ENCODE measurements around the gene GSTM2. TPM values are rescaled to one million over a fixed set of nuclear protein-coding genes. Genes with fewer than 3 reads are reported as not detected.
"Not testable (repeated sequence)": the region's sequence is repeated elsewhere in the genome, so short reads cannot be mapped to it uniquely, and the experiment has no call there.

GSTM2 gene
- total RNA-seq, 1 donor from 2014 or later = 22.6 TPM

DNA sequence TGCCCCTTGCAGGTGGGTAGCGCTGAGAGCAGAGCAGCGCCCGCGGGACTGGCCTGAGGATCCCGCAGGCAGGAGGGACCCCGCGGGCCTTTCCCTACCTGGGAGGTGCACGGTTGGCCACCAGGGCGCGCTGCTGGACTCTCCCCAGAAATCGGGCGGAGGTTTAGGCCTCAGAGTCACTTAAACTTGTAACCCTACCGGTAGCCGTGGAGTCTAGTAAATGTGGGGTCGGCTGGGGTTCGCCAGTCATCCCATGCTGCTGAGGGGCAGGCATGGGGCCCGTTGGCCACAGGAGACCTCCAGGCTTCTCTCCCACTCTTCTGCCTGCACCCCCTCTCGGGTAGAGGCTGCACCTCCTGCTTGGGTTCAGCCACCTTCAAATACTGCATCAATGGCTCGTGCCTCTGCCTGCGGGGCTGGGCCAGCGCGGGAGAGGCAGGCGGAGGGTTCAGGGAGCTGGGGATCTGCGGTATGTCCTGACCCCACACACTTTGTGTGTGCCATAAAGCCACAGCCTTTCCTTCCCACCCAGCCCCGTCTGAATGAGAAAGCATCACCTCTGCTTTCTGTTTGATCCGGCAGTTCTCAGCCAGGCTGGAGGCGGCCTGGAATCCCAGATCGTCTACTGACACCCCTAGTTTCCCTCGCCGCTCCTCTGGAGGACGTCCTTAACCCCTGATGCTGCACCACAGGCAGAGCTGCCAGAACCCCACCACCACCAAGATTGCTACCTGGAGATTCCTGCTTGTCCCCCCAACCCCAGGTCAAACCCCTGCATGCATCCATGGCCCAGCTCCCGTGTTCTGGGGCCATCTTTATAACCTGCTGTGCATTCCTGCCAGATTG lies 24.2 kb upstream of the GSTM2 start:
- peak; percentile 73 for DNase-seq (ENCODE audit: low read depth)

- DNase-seq (ENCODE audit: low read depth) = no peak
Measured at GRCh38 chr1:109644670-109645069, 23.2 kb upstream of the GSTM2 start.

GRCh38 chr1:109649491-109649914 lies 18.4 kb upstream of the GSTM2 start:
- peak; percentile 63 for DNase-seq (ENCODE audit: low read depth)

- no peak for DNase-seq (ENCODE audit: low read depth)
Measured at GRCh38 chr1:109650609-109651008, 17.2 kb upstream of the GSTM2 start.

GRCh38 chr1:109652402-109652801 lies 15.5 kb upstream of the GSTM2 start:
- no peak for DNase-seq (ENCODE audit: low read depth)

DNA sequence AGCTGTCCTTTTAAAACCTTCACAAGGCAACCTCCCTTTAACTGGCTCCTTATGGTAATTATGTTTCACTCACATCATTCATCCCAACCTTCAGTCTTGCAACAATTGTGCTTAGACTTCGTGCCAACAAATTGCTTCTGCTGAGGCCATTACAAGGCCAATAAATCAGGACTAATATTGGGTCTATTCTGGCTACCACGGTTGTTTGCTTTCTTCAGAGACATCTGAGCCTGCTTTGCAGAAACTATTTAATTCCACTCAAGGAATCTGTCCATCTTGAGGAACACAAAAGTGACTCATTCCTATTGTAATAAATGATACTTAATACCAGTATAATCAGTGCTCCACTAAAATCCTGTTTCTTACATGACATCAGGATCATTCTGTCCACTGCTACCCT lies 14.6 kb upstream of the GSTM2 start:
- no peak for DNase-seq (ENCODE audit: low read depth)

DNA sequence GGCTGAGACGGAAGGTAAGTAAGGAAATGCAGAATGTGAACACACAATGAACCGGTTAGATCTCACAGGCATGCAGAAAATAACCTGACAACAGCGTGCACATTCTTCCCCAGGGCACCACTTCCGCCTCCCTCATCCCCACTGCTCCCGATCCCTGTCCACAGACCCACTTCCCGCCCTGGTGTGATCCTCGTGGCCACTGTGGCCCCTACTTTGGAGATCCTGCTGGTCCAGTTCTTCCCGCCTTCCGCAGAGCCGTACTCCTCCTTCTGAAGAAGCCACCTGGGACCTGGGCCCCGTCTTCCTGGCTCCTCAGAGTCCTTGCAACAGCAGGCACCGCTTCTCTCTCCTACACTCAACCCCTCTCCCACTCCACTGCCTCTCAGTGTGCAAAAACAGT lies 13.3 kb upstream of the GSTM2 start:
- DNase-seq (ENCODE audit: low read depth) = no peak

DNA sequence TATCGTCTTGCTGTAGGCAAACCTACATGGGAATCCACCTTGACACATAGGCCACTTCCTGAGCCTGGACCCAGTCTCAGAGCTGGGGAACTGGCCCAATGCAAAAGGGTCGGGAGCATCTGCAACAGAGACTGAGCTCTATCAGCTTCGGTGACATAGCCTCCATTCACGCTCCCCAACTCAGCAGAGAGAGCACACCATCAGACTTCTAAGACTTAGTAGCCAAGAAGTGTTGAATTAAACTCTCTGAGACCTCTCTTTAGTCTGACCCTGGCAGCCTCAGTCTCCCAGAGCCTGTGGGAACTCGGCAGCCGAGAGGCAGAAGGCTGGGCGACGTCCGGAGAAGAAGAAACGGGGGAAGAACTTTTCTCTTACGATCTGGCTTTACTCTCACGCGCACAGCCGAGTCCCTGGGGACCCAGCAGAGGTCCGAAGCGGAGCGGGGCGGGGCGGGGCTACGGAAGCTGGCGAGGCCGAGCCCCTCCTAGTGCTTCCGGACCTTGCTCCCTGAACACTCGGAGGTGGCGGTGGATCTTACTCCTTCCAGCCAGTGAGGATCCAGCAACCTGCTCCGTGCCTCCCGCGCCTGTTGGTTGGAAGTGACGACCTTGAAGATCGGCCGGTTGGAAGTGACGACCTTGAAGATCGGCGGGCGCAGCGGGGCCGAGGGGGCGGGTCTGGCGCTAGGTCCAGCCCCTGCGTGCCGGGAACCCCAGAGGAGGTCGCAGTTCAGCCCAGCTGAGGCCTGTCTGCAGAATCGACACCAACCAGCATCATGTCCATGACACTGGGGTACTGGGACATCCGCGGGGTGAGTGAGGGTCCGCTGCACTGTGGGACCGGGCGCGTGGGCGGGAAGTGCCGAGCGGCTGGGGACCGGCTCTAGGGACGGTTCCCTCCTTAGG lies 12.0 kb upstream of the GSTM2 start, which contains the start of gene GSTM4:
GSTM4 (plus strand) TSS at position 485 of the 905 bp plus-strand sequence; CDS start at position 776, 291 bp downstream.
- DNase-seq (ENCODE audit: low read depth) = peak; percentile 80

DNA sequence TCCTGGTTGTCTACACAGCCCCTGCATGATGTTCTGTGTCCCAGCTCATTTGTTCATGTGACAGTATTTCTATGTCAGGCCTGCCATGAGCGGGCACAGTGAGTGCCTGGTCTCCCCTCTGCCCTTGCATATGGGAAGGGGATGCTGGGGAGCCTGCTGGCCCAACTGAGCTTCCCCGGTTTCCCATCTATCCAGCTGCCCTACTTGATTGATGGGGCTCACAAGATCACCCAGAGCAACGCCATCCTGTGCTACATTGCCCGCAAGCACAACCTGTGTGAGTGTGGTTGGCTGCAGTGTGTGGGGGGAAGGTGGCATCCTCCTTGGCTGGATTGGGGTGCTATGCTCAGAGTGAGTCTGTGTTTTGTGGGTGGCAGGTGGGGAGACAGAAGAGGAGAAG lies 10.5 kb upstream of the GSTM2 start:
- no peak for DNase-seq (ENCODE audit: low read depth)

DNA sequence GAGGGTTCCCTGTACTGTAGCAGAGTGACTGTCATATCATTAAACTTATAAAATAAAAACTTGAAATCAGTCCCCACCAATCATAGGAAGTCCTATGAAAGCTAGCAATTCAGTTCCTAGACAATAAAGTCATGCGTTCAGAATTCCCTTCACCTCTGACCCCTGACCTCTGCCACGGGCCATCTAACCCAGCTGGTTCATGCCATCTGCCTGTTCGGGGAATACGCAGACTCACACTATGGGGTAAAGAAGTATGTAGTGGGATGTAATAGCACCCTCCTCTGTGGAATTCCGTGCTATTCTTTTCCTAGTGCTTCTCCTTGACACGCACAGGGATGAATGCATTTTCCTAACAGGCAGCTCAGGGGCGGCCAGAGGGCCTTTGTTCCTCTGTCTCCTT lies 9.9 kb upstream of the GSTM2 start:
- DNase-seq (ENCODE audit: low read depth) = no peak

GRCh38 chr1:109658533-109659042 lies 9.3 kb upstream of the GSTM2 start:
- DNase-seq (ENCODE audit: low read depth) = peak; percentile 40

GRCh38 chr1:109659145-109659544 lies 8.7 kb upstream of the GSTM2 start:
- no peak for DNase-seq (ENCODE audit: low read depth)

GRCh38 chr1:109659997-109660690 lies 7.7 kb upstream of the GSTM2 start:
- no peak for DNase-seq (ENCODE audit: low read depth)

DNA sequence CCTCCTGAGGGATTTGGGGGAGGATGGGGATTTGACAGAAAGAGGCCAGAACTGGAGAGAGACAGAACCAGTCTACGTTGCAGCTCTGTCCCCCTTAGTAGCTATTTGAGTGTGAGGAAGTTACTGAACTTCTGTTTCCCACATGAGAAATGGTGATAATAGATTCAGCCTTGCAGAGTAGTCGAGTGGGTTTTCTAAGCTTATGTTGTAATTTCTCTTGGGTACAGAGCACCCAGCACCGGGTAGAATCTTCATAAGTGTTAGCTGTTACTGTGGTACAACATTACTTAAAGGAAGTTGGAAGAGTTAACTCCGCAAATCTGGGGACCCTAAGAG lies 7.2 kb upstream of the GSTM2 start:
- DNase-seq (ENCODE audit: low read depth) = not testable (repeated sequence)

- no peak for DNase-seq (ENCODE audit: low read depth)
Measured at GRCh38 chr1:109661391-109661790, 6.5 kb upstream of the GSTM2 start.

- no peak for DNase-seq (ENCODE audit: low read depth)
Measured at GRCh38 chr1:109664671-109665070, 3.2 kb upstream of the GSTM2 start.

- DNase-seq (ENCODE audit: low read depth) = no peak
Measured at GRCh38 chr1:109668123-109668775, 392 bp downstream of the GSTM2 start.

GRCh38 chr1:109669246-109669948 lies 1.5 kb downstream of the GSTM2 start:
- DNase-seq (ENCODE audit: low read depth) = no peak

- DNase-seq (ENCODE audit: low read depth) = not testable (repeated sequence)
Measured at GRCh38 chr1:109669949-109670302, 2.1 kb downstream of the GSTM2 start.

- no peak for DNase-seq (ENCODE audit: low read depth)
Measured at GRCh38 chr1:109671067-109671466, 3.2 kb downstream of the GSTM2 start.

All from myocyte (in vitro differentiated cells).